K562 (cell line): ENCODE measurements around the gene ZER1. TPM values are rescaled to one million over a fixed set of nuclear protein-coding genes. Genes with fewer than 3 reads are reported as not detected.

Source experiments
- ATAC-seq: fragments of 200-7000 bp; cut with Tn5 transposase; 3 replicates; pipeline ENCODE4 v1.9.1; 2020; ENCODE audit warnings: moderate library complexity
- BruUV-seq: library from RNA; stranded (reverse); fragments of 400-500 nt; replicated peaks from 2 replicates; lab custom pipeline; 2021; lab: Mats Ljungman, UMichigan
- CTCF ChIA-PET: fragments of 300-600 bp; formaldehyde crosslinking; extraction: SDS; loops from one replicate; lab custom pipeline; 2021; ENCODE audit warnings: low intra/inter-chr PET ratio; lab: Yijun Ruan, JAX
- POLR2A ChIA-PET: fragments of 300-600, 350-650 bp; sonication (Branson Sonifier 250); formaldehyde crosslinking; extraction: SDS; loops from one replicate; lab custom pipeline; 2021; ENCODE audit warnings: antibody characterized with exemption, inconsistent platforms; lab: Yijun Ruan, JAX
- DNase-seq, 4 experiments: peaks; one replicate each; pipeline versions ENCODE4 v3.0.0 to v3.0.0-alpha.2; 2011 to 2018; ENCODE audit warnings: low spot score in 3 of 4, mixed read lengths in 3 of 4; ENCODE audit errors: extremely low read depth in 1 of 4
- FAIRE-seq: peaks from 2 replicates; lab custom pipeline; 2011; peaks lifted over from hg19 to GRCh38; lab: Jason Lieb, UNC
- H2AFZ ChIP-seq: 2 replicates; pipeline ENCODE4 v1.6.0; 2011; ENCODE audit warnings: low read depth, low read length, control low read depth, inconsistent platforms
- H3K27ac ChIP-seq: fragments of 200-600 bp; 3 replicates; pipeline ENCODE4 v1.8.0; 2011; ENCODE audit warnings: low read depth, mild to moderate bottlenecking, control low read depth, inconsistent platforms, low read length, moderate library complexity, mixed read lengths; ENCODE audit errors: extremely low read depth
- H3K27me3 ChIP-seq, 2 experiments: fragments of 300-600 bp in 1 of 2; 2 replicates in 1 of 2; 3 replicates in 1 of 2; pipeline versions ENCODE4 v1.6.0 to v1.8.0; 2011; ENCODE audit warnings: inconsistent platforms in 2 of 2, low read length in 2 of 2, mild to moderate bottlenecking in 1 of 2, mixed read lengths in 1 of 2, moderate library complexity in 1 of 2; ENCODE audit not compliant: control insufficient read depth in 2 of 2, insufficient read depth in 2 of 2
- H3K36me3 ChIP-seq: fragments of 300-600 bp; 3 replicates; pipeline ENCODE4 v1.8.0; 2011; ENCODE audit warnings: mild to moderate bottlenecking, low read length, inconsistent platforms; ENCODE audit not compliant: control insufficient read depth, insufficient read depth
- H3K4me1 ChIP-seq, 2 experiments: fragments of 200-600 bp in 1 of 2; replicated peaks in 1 of 2; 2 replicates in 1 of 2; 3 replicates in 1 of 2; pipeline versions ENCODE4 v1.5.1 to v1.8.0; 2011; ENCODE audit warnings: inconsistent platforms in 2 of 2, low read length in 2 of 2, mild to moderate bottlenecking in 1 of 2, mixed read lengths in 1 of 2, moderate library complexity in 1 of 2; ENCODE audit not compliant: control insufficient read depth in 2 of 2, insufficient read depth in 2 of 2
- H3K4me2 ChIP-seq: 2 replicates; pipeline ENCODE4 v1.6.1; 2011; ENCODE audit warnings: low read length, control low read depth, inconsistent platforms, mixed read lengths; ENCODE audit not compliant: insufficient read depth
- H3K4me3 ChIP-seq: fragments of 200-600 bp; sonication (generic), shearing (Covaris generic); 2 replicates; pipeline ENCODE4 v1.5.1; 2016; ENCODE audit warnings: control low read depth, inconsistent platforms
- H3K79me2 ChIP-seq: fragments of 200-600 bp; 3 replicates; pipeline ENCODE4 v1.8.0; 2011; ENCODE audit warnings: low read length, inconsistent platforms; ENCODE audit not compliant: control insufficient read depth, insufficient read depth
- H3K9ac ChIP-seq, 2 experiments: 2 replicates each; pipeline versions ENCODE4 v1.6.0 to v1.6.1; 2011; ENCODE audit warnings: low read depth in 2 of 2, low read length in 2 of 2, control low read depth in 1 of 2, inconsistent platforms in 1 of 2, mild to moderate bottlenecking in 1 of 2, mixed read lengths in 1 of 2; ENCODE audit not compliant: insufficient read depth in 1 of 2
- H3K9me1 ChIP-seq: one replicate; pipeline ENCODE4 v1.6.0; 2011; ENCODE audit warnings: inconsistent platforms, mild to moderate bottlenecking, low read length, moderate library complexity; ENCODE audit not compliant: control insufficient read depth, insufficient read depth
- H3K9me3 ChIP-seq: replicated peaks from 2 replicates; pipeline ENCODE4 v1.5.1; 2011; ENCODE audit warnings: low read depth, low read length, inconsistent platforms; ENCODE audit not compliant: control insufficient read depth, insufficient read depth
- H4K20me1 ChIP-seq: replicated peaks from 2 replicates; pipeline ENCODE4 v1.6.1; 2011; ENCODE audit warnings: low read length, inconsistent platforms, mixed read lengths; ENCODE audit not compliant: control insufficient read depth, insufficient read depth
- ADNP ChIP-seq: fragments of 200-800 bp; sonication (Bioruptor generic); IDR thresholded peaks from 2 replicates; pipeline ENCODE4 v1.6.1; 2016; ENCODE audit warnings: missing genetic modification characterization, missing compliant biosample characterization
- ARID3B ChIP-seq: fragments of 250-450 bp; sonication (Bioruptor Pico); IDR thresholded peaks from 2 replicates; pipeline ENCODE4 v1.4.0; 2020; ENCODE audit warnings: borderline replicate concordance
- TAF15 ChIP-seq: fragments of 200-400 bp; formaldehyde crosslinking; IDR thresholded peaks from 2 replicates; pipeline ENCODE4 v1.6.1; 2017; ENCODE audit warnings: mild to moderate bottlenecking, low read depth, low read length, moderate library complexity
- ZC3H11A ChIP-seq: IDR thresholded peaks from 2 replicates; pipeline ENCODE4 v1.6.1; 2012; ENCODE audit warnings: low read depth, low read length, improper control_type of control experiment
- ZNF282 ChIP-seq: sonication (generic); formaldehyde crosslinking; IDR thresholded peaks from 2 replicates; pipeline ENCODE4 v1.8.1; 2023; ENCODE audit warnings: missing genetic modification reagents
- ZNF655 ChIP-seq: fragments of 250-450 bp; sonication (Bioruptor Pico); IDR thresholded peaks from 2 replicates; pipeline ENCODE4 v1.5.0; 2021
- WGBS: fragments of 100-300 bp; shearing (Covaris generic); methylation state at CpG from one replicate; pipeline ENCODE4 v1.1.6; 2016; ENCODE audit warnings: low coverage, mixed read lengths; ENCODE audit not compliant: insufficient coverage; ENCODE audit errors: missing lambda C conversion rate; 5-methylcytosine and 5-hydroxymethylcytosine counted together
- in situ Hi-C: fragments of 300-500 bp; cut with MboI; formaldehyde crosslinking; loops from 4 replicates; pipeline ENCODE4 v1.15.0; 2018; ENCODE audit warnings: inconsistent platforms, mixed read lengths
- intact Hi-C: fragments of 100-400 bp; cut with micrococcal nuclease; formaldehyde crosslinking; loops from 2 replicates; pipeline ENCODE4 v1.14.2; 2022
- polyA plus RNA-seq, 8 experiments: library from polyadenylated mRNA; depleted of rRNA in 4 of 8; stranded (reverse) in 5 of 8; unstranded in 3 of 8; fragments of >200 nt; fragmentation: Nextera tagmentation in 2 of 8; fragmentation: Illumina TruSeq in 1 of 8; extraction: Ambion mirVana in 2 of 8; extraction: Trizol in 1 of 8; gene quantifications; 2 replicates each; pipeline versions ENCODE4 v1.2.1 to v1.2.3, GENCODE V29; 2011 to 2014; ENCODE audit warnings: inconsistent platforms in 1 of 8, missing spikeins in 1 of 8
- total RNA-seq, 7 experiments: library from RNA; depleted of rRNA in 6 of 7; stranded (reverse); fragments of >200 nt in 6 of 7; fragmentation: Illumina TruSeq in 2 of 7; extraction: Trizol in 2 of 7; gene quantifications; 2 replicates each; pipeline versions ENCODE4 v1.2.1 to v1.2.3, GENCODE V29; 2011 to 2021; ENCODE audit warnings: low replicate concordance in 1 of 7
- TF ChIP-seq, protein P1 (sequence below): sonication (generic); formaldehyde crosslinking; IDR thresholded peaks from 2 replicates; pipeline ENCODE4 v1.8.1; 2022; ENCODE audit warnings: missing genetic modification reagents
- TF ChIP-seq, protein P2 (sequence below): fragments of 250-450 bp; sonication (Bioruptor Pico); IDR thresholded peaks from 2 replicates; pipeline ENCODE4 v1.8.0; 2022; ENCODE audit warnings: moderate library complexity, mild to moderate bottlenecking, inconsistent platforms
- TF ChIP-seq, protein P3 (sequence below): fragments of 450-650 bp; IDR thresholded peaks from 2 replicates; pipeline ENCODE4 v1.6.1; 2018; ENCODE audit warnings: mild to moderate bottlenecking, low read depth; ENCODE audit not compliant: partially characterized antibody
- TF ChIP-seq, protein P4 (sequence below): fragments of 250-450 bp; sonication (Bioruptor Pico); IDR thresholded peaks from 2 replicates; pipeline ENCODE4 v1.4.0; 2020; ENCODE audit warnings: mild to moderate bottlenecking, moderate library complexity

The ZER1 gene
- total and polyA plus RNA-seq, 9 of the 15 experiments (the other 6 are each of a cell fraction or from before 2014, with no cell fraction given) = 0.07 to 10.7 (median 6.2) TPM

DNA sequence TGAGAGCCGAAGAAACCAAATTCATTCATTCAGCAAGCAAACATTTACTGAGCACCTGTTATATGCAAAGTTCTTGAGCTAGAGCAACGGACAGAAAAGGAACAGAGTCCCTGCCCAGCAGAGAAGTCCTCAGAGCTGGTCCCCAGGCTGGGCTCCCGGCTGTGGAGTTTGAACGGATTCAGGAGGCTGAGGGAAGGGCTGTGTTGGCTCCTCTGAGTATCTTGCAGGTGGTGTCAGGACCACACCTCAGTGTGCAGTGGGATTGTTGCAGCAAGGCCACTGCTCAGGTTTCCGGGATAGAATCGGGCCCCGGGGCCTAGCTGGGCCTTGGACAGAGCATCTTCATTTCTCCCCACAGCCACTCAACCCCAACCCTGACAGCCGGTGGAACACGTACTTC is 20.4 kb upstream of the ZER1 start:
- no peak overlapping the region for H3K4me3 ChIP-seq
- H3K27ac ChIP-seq = no peak overlapping the region
- H3K9ac ChIP-seq = no peak overlapping the region
- ChIA-PET POLR2A (interaction anchor here (1.1 to 2.9 kb wide), 2 partner anchors 16 to 28 kb away, joined by 3 to 12 read pairs; no protein-coding TSS in a partner anchor), CTCF (no interaction called here)
- FAIRE-seq (no peak), ATAC-seq (no peak), DNase-seq (no peak)
- H3K36me3 ChIP-seq = peaks cover 64% of the 10 kb centered on the region
- intact Hi-C loops = no loop called here
- no peaks in the 10 kb centered on the region for H3K27me3 ChIP-seq
- WGBS = 93% methylated on average over 9 of the region's 9 CpGs
- no peaks in the 10 kb centered on the region for H3K9me1 ChIP-seq
- peaks cover 6 to 8% of the 10 kb centered on the region in 2 experiments; a peak in 4 of 5 replicates for H3K4me1 ChIP-seq
- no peak overlapping the region for H2AFZ ChIP-seq
- H3K9me3 ChIP-seq = no peaks in the 10 kb centered on the region
- no peaks in the 10 kb centered on the region for H4K20me1 ChIP-seq
- BruUV-seq = no TSS peak
- peaks cover 18% of the 10 kb centered on the region for H3K79me2 ChIP-seq
- in situ Hi-C loops = no loop called here
- H3K4me2 ChIP-seq = no peak overlapping the region
- TF ChIP-seq, protein P1, sequence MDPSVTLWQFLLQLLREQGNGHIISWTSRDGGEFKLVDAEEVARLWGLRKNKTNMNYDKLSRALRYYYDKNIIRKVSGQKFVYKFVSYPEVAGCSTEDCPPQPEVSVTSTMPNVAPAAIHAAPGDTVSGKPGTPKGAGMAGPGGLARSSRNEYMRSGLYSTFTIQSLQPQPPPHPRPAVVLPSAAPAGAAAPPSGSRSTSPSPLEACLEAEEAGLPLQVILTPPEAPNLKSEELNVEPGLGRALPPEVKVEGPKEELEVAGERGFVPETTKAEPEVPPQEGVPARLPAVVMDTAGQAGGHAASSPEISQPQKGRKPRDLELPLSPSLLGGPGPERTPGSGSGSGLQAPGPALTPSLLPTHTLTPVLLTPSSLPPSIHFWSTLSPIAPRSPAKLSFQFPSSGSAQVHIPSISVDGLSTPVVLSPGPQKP (CRISPR knock-in tag) = no peak
- no peak for TF ChIP-seq ZNF282 (CRISPR knock-in tag)
- TF ChIP-seq ZNF655 (CRISPR knock-in tag) = no peak
- TF ChIP-seq TAF15 = no peak
- no peak for TF ChIP-seq ADNP (tag)
- TF ChIP-seq, protein P2, sequence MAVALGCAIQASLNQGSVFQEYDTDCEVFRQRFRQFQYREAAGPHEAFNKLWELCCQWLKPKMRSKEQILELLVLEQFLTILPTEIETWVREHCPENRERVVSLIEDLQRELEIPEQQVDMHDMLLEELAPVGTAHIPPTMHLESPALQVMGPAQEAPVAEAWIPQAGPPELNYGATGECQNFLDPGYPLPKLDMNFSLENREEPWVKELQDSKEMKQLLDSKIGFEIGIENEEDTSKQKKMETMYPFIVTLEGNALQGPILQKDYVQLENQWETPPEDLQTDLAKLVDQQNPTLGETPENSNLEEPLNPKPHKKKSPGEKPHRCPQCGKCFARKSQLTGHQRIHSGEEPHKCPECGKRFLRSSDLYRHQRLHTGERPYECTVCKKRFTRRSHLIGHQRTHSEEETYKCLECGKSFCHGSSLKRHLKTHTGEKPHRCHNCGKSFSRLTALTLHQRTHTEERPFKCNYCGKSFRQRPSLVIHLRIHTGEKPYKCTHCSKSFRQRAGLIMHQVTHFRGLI (CRISPR knock-in tag) = no peak
- TF ChIP-seq, protein P3, sequence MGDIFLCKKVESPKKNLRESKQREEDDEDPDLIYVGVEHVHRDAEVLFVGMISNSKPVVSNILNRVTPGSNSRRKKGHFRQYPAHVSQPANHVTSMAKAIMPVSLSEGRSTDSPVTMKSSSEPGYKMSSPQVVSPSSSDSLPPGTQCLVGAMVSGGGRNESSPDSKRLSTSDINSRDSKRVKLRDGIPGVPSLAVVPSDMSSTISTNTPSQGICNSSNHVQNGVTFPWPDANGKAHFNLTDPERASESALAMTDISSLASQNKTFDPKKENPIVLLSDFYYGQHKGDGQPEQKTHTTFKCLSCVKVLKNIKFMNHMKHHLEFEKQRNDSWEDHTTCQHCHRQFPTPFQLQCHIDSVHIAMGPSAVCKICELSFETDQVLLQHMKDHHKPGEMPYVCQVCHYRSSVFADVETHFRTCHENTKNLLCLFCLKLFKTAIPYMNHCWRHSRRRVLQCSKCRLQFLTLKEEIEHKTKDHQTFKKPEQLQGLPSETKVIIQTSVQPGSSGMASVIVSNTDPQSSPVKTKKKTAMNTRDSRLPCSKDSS = no peak
- TF ChIP-seq, protein P4, sequence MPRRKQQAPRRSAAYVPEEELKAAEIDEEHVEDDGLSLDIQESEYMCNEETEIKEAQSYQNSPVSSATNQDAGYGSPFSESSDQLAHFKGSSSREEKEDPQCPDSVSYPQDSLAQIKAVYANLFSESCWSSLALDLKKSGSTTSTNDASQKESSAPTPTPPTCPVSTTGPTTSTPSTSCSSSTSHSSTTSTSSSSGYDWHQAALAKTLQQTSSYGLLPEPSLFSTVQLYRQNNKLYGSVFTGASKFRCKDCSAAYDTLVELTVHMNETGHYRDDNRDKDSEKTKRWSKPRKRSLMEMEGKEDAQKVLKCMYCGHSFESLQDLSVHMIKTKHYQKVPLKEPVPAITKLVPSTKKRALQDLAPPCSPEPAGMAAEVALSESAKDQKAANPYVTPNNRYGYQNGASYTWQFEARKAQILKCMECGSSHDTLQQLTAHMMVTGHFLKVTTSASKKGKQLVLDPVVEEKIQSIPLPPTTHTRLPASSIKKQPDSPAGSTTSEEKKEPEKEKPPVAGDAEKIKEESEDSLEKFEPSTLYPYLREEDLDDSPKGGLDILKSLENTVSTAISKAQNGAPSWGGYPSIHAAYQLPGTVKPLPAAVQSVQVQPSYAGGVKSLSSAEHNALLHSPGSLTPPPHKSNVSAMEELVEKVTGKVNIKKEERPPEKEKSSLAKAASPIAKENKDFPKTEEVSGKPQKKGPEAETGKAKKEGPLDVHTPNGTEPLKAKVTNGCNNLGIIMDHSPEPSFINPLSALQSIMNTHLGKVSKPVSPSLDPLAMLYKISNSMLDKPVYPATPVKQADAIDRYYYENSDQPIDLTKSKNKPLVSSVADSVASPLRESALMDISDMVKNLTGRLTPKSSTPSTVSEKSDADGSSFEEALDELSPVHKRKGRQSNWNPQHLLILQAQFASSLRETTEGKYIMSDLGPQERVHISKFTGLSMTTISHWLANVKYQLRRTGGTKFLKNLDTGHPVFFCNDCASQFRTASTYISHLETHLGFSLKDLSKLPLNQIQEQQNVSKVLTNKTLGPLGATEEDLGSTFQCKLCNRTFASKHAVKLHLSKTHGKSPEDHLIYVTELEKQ (CRISPR knock-in tag) = no peak
- no peak for TF ChIP-seq ARID3B (CRISPR knock-in tag)
- TF ChIP-seq ZC3H11A = no peak
